Kidney epithelial cell (primary cell): ENCODE results near the gene NXN. TPM values are rescaled to one million over a fixed set of nuclear protein-coding genes. Genes with fewer than 3 reads are reported as not detected.

Source experiments
- DNase-seq: peaks from one replicate; pipeline ENCODE4 v3.0.0-alpha.2; 2010; ENCODE audit warnings: low read depth
- H3K27me3 ChIP-seq: 2 replicates; pipeline ENCODE4 v1.6.0; 2011; ENCODE audit warnings: low read length; ENCODE audit not compliant: control insufficient read depth, insufficient read depth
- H3K36me3 ChIP-seq: 2 replicates; pipeline ENCODE4 v1.5.1; 2011; ENCODE audit warnings: low read length; ENCODE audit not compliant: control insufficient read depth, insufficient read depth
- H3K4me3 ChIP-seq: 2 replicates; pipeline ENCODE4 v1.5.1; 2011; ENCODE audit warnings: low read depth, mild to moderate bottlenecking, control low read depth, low read length
- total RNA-seq: library from RNA; depleted of rRNA; stranded (reverse); fragments of >200 nt; gene quantifications from 2 replicates; pipeline ENCODE4 v1.2.3, GENCODE V29; 2015
- TF ChIP-seq, protein P1 (sequence below): IDR thresholded peaks from 2 replicates; pipeline ENCODE4 v1.5.1; 2011; ENCODE audit warnings: mild to moderate bottlenecking, moderate library complexity, low read length, control low read depth, inconsistent platforms; ENCODE audit not compliant: insufficient read depth, poor library complexity, severe bottlenecking

The NXN gene
- total RNA-seq, 1 donor from 2014 or later = 34.3 TPM

DNA sequence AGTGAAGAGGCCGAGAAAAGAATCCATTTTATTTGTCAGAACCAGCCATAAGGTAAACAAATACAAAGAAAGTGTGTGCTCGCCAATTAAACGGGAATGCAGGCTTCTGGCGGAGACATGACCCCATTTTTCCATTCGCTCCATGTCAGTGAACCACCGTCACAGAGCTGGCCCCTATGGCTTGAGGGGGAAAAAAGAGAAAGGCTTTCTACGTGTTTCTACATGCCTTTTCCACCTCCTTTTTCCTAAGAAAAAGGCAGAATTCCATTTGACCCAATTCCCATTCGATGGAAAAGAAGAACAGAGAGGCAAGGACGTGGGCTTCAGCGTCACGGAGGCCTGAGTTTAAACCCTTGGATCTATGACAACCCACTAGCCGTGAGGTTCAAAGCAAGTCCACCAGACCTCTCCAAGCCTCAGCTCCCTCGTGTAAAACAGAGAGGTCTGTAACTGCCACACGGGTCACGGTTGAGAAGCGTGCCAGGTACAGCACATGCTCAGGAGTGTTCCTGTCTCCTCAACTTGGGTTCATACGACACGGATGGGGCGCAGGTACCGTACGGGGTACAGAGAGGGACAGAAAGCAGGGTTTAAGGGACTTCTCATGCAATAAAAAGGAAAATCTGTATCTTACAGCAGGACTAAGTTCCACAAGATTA lies 91.9 kb downstream of the NXN start:
- no peaks in the 10 kb centered on the region for H3K27me3 ChIP-seq
- TF ChIP-seq, protein P1, sequence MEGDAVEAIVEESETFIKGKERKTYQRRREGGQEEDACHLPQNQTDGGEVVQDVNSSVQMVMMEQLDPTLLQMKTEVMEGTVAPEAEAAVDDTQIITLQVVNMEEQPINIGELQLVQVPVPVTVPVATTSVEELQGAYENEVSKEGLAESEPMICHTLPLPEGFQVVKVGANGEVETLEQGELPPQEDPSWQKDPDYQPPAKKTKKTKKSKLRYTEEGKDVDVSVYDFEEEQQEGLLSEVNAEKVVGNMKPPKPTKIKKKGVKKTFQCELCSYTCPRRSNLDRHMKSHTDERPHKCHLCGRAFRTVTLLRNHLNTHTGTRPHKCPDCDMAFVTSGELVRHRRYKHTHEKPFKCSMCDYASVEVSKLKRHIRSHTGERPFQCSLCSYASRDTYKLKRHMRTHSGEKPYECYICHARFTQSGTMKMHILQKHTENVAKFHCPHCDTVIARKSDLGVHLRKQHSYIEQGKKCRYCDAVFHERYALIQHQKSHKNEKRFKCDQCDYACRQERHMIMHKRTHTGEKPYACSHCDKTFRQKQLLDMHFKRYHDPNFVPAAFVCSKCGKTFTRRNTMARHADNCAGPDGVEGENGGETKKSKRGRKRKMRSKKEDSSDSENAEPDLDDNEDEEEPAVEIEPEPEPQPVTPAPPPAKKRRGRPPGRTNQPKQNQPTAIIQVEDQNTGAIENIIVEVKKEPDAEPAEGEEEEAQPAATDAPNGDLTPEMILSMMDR = no peak
- H3K4me3 ChIP-seq = no peak overlapping the region
- H3K36me3 ChIP-seq = no peaks in the 10 kb centered on the region
- no peak for DNase-seq

DNA sequence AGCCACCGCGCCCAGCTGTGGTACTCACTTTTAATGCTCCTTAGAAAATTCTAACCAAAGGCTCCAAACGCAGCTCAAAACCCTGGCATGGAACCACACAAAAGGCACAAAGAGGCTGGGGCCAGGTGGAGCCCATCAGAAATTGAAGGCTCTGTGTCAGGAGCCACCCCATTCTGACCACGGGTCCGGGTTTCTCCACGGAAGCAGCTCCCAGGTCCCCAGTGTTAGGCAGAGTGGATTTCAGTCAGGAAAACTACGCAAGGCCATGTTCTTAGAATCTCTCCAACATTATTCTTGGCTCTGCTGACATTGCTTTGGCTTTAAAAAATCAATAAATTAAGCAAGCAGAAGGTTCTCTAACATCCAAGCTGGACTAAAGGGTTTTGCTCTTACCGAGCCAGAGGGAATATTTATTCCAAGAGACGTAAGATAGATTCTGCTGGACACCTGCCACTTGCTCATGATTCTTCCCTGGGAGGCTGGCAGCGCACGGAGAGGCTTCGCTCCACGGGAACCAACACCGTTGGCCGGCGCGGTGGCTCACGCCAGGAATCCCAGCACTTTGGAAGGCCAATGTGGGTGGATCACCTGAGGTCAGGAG lies 93.5 kb downstream of the NXN start:
- Histone ChIP-seq H3K4me3 (no peak overlapping the region), H3K27me3 (no peaks in the 10 kb centered on the region), H3K36me3 (no peaks in the 10 kb centered on the region)
- TF ChIP-seq, protein P1 = no peak
- no peak for DNase-seq

DNA sequence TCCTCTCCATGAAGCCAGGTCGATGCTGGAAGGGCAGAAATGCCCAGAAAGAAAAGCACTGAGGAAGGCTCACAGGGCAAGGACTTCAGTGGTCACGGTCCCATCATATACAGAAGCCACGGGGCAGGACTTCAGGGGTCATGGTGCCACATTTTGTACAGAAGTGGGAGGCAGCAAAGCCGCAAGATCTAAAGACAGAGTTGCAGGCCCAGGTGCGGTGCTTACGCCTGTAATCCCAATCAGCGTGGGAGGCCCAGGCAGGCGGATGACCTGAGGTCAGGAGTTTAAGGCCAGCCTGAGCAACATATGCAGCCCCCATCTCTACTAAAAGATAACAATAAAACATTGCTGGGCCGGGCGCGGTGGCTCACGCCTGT lies 96.0 kb downstream of the NXN start:
- TF ChIP-seq, protein P1 = no peak
- Histone ChIP-seq H3K4me3 (no peak overlapping the region), H3K36me3 (no peaks in the 10 kb centered on the region), H3K27me3 (no peaks in the 10 kb centered on the region)
- DNase-seq = no peak

DNA sequence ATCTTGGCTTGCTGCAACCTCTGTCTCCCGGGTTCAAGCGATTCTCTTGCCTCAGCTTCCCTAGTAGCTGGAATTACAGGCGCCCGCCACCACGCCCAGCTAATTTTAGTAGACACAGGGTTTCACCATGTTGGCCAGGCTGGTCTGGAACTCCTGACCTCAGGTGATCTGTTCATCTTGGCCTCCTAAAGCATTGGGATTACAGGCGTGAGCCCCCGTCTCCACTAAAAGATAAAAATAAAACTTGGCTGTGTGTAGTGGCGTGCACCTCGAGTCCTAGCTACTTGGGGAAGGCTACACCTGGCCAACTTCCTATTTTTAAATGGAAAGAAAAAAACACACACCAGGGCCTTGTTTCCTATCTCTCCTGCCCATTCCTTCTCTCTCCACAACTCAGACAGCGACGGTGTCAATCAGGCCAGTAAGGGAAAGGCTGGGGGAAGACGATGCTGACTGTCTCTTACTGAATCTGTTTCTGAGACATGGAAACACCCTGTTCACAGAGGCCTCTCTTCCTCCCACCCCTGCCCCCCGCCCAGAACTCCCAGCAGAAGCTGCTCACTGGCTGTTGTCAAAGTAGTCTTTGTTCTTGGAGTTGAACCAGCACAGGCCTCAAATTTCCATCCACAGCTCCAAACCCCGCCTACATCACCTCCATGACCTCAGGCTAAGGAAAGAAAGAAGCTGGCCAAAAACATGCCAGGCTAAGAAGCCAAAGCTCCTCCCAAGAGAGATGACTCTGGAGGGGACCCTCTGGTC lies 96.6 kb downstream of the NXN start:
- Histone ChIP-seq H3K36me3 (no peaks in the 10 kb centered on the region), H3K4me3 (no peak overlapping the region), H3K27me3 (no peaks in the 10 kb centered on the region)
- DNase-seq = no peak
- TF ChIP-seq, protein P1 = no peak

DNA sequence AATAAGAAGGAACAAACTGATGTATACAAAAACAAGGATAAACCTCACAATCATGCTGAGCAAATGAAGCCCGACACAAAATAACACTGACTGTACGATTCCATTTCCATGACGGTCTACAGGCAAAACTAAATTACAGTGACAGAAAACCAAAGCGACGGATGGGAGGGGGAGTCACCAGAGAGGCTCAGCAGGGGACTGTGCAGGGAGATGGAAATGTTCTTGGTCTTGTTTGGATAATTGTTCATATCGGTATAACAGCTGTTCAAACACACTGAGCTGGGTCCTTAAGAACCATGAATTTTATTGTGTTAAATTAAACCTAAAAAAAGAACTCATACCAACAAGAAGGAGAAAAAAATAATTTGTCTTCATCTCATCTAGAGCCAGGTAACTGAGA lies 97.8 kb downstream of the NXN start:
- Histone ChIP-seq H3K4me3 (no peak overlapping the region), H3K36me3 (no peaks in the 10 kb centered on the region)
- TF ChIP-seq, protein P1 = no peak

More for the DNA sequence above, 97.8 kb downstream of the NXN start:
- DNase-seq = no peak
- H3K27me3 ChIP-seq = no peaks in the 10 kb centered on the region
